HG02938 (cell line): ENCODE data around the gene B9D2.
"Not testable (repeated sequence)": the region's sequence is repeated elsewhere in the genome, so short reads cannot be mapped to it uniquely, and the experiment has no call there.

Experiments
- ATAC-seq: cut with Tn5 transposase; IDR thresholded peaks from one replicate; pipeline ENCODE4 v1.9.1; 2021; ENCODE audit warnings: mild to moderate bottlenecking, moderate library complexity; ENCODE audit not compliant: unreplicated experiment

The B9D2 gene

GRCh38 chr19:41355802-41356201 lies 8.1 kb downstream of the B9D2 start:
- no peak for ATAC-seq

GRCh38 chr19:41355035-41355434 lies 8.9 kb downstream of the B9D2 start:
- no peak for ATAC-seq

- ATAC-seq: no peak
These were observed 9.5 kb downstream of the B9D2 start for GRCh38 chr19:41354343-41354953.

- ATAC-seq: no peak
These were observed 10.2 kb downstream of the B9D2 start, which contains the start of gene TGFB1 for GRCh38 chr19:41353466-41354342. TSS of gene TGFB1 (minus strand) at chr19:41353922. CDS start at chr19:41353044, 878 bp downstream.

GRCh38 chr19:41352609-41353465 lies 11.1 kb downstream of the B9D2 start:
- ATAC-seq: no peak

GRCh38 chr19:41352279-41352608 lies 11.7 kb downstream of the B9D2 start:
- no peak for ATAC-seq

GRCh38 chr19:41351339-41352245 lies 12.4 kb downstream of the B9D2 start:
- peak; percentile 30 for ATAC-seq

GRCh38 chr19:41350735-41351338 lies 13.1 kb downstream of the B9D2 start:
- peak; percentile 1 for ATAC-seq

- ATAC-seq: not testable (repeated sequence)
These were observed 17.0 kb downstream of the B9D2 start for GRCh38 chr19:41346916-41347315.

GRCh38 chr19:41344162-41344561 lies 19.8 kb downstream of the B9D2 start:
- no peak for ATAC-seq

- no peak for ATAC-seq
These were observed 22.1 kb downstream of the B9D2 start for GRCh38 chr19:41341669-41342490.

GRCh38 chr19:41339936-41340335 lies 24.0 kb downstream of the B9D2 start:
- ATAC-seq: no peak

GRCh38 chr19:41335467-41335866 lies 28.5 kb downstream of the B9D2 start:
- no peak for ATAC-seq

GRCh38 chr19:41334793-41335192 lies 29.2 kb downstream of the B9D2 start:
- ATAC-seq: no peak

- ATAC-seq: no peak
These were observed 31.5 kb downstream of the B9D2 start for GRCh38 chr19:41332468-41332867.

- ATAC-seq: no peak
These were observed 31.9 kb downstream of the B9D2 start for GRCh38 chr19:41332000-41332399.

GRCh38 chr19:41330946-41331678 lies 32.8 kb downstream of the B9D2 start:
- ATAC-seq: no peak

- no peak for ATAC-seq
These were observed 33.5 kb downstream of the B9D2 start for GRCh38 chr19:41330481-41330880.
